Fibroblast of lung (primary cell): ENCODE data around the gene SLC13A2.

Source experiments
- CTCF ChIP-seq, 2 donors: IDR thresholded peaks in 1 of 2; conservative IDR thresholded peaks in 1 of 2; 1 replicate in 1 of 2; 2 replicates in 1 of 2; pipeline ENCODE4 v1.5.1; 2011 to 2012; ENCODE audit warnings: low read length in 2 of 2, control low read depth in 1 of 2, inconsistent platforms in 1 of 2, low read depth in 1 of 2, mild to moderate bottlenecking in 1 of 2
- EZH2 ChIP-seq: IDR thresholded peaks from 2 replicates; pipeline ENCODE4 v1.5.1; 2012; ENCODE audit warnings: low read length, control low read depth, mild to moderate bottlenecking; ENCODE audit errors: missing control alignments

- TF ChIP-seq CTCF (conservative IDR thresholded peaks at IDR 0.05 in 1 of 2, IDR thresholded peaks at IDR 0.05 in 1 of 2; ENCODE audit: low read depth in 1 of 2, low read length in 2 of 2) (no peak), EZH2 (no peak)
Measured at GRCh38 chr17:28545141-28545503, 71.7 kb downstream of the SLC13A2 start.
